Femur (tissue), 1 donor: Measurements from ENCODE around the gene ZFYVE28.

ENCODE experiments used
- DNase-seq: peaks from one replicate; pipeline ENCODE4 v3.0.0-alpha.2; 2017

ZFYVE28 gene

GRCh38 chr4:2256156-2256731, 162.2 kb downstream of the ZFYVE28 start:
- DNase-seq = peak; percentile 60

- peak; percentile 59 for DNase-seq
Observed at GRCh38 chr4:2255501-2256155, 162.8 kb downstream of the ZFYVE28 start.

GRCh38 chr4:2254665-2255500, 163.6 kb downstream of the ZFYVE28 start:
- peak; percentile 19 for DNase-seq

GRCh38 chr4:2253160-2254084, 165.0 kb downstream of the ZFYVE28 start:
- DNase-seq = peak; percentile 17

GRCh38 chr4:2252530-2253091, 165.8 kb downstream of the ZFYVE28 start:
- DNase-seq = no peak

GRCh38 chr4:2251795-2252529, 166.5 kb downstream of the ZFYVE28 start:
- no peak for DNase-seq

- DNase-seq = peak; percentile 17
Observed at GRCh38 chr4:2251073-2251794, 167.2 kb downstream of the ZFYVE28 start.

GRCh38 chr4:2250357-2251072, 167.9 kb downstream of the ZFYVE28 start:
- no peak for DNase-seq

GRCh38 chr4:2249526-2250356, 168.7 kb downstream of the ZFYVE28 start:
- DNase-seq = no peak

GRCh38 chr4:2248821-2249261, 169.6 kb downstream of the ZFYVE28 start:
- DNase-seq = peak; percentile 16

- DNase-seq = peak; percentile 21
Observed at GRCh38 chr4:2248044-2248780, 170.2 kb downstream of the ZFYVE28 start.

GRCh38 chr4:2247128-2248043, 171.1 kb downstream of the ZFYVE28 start:
- DNase-seq = no peak

- no peak for DNase-seq
Observed at GRCh38 chr4:2246384-2247127, 171.9 kb downstream of the ZFYVE28 start.

GRCh38 chr4:2245787-2246275, 172.6 kb downstream of the ZFYVE28 start:
- no peak for DNase-seq

GRCh38 chr4:2245057-2245786, 173.2 kb downstream of the ZFYVE28 start:
- DNase-seq = peak; percentile 22
